HepG2 (cell line): ENCODE results near the gene CNOT1. TPM values are rescaled to one million over a fixed set of nuclear protein-coding genes. Genes with fewer than 3 reads are reported as not detected.

Source experiments
- ATAC-seq: fragments of 200-7000 bp; cut with Tn5 transposase; 3 replicates; pipeline ENCODE4 v1.9.1; 2020; ENCODE audit warnings: mild to moderate bottlenecking, moderate library complexity
- BruUV-seq: library from RNA; stranded (reverse); fragments of 400-500 nt; replicated peaks from 2 replicates; lab custom pipeline; 2021; lab: Mats Ljungman, UMichigan
- CTCF ChIA-PET: fragments of 300-600 bp; formaldehyde crosslinking; extraction: SDS; loops from one replicate; lab custom pipeline; 2021; ENCODE audit warnings: low total read pairs, inconsistent platforms, low intra/inter-chr PET ratio; lab: Yijun Ruan, JAX
- POLR2A ChIA-PET: fragments of 350-600 bp; sonication (Branson Sonifier 250); formaldehyde crosslinking; loops from one replicate; lab custom pipeline; 2020; ENCODE audit warnings: antibody characterized with exemption, inconsistent platforms; lab: Yijun Ruan, JAX
- DNase-seq: peaks from one replicate; pipeline ENCODE4 v3.0.0-alpha.2; 2015; ENCODE audit warnings: low spot score
- FAIRE-seq: peaks from 3 replicates; lab custom pipeline; 2011; peaks lifted over from hg19 to GRCh38; lab: Jason Lieb, UNC
- H2AFZ ChIP-seq: one replicate; pipeline ENCODE4 v1.6.1; 2011; ENCODE audit warnings: low read length, inconsistent platforms
- H3K27ac ChIP-seq: fragments of 300-600 bp; 3 replicates; pipeline ENCODE4 v1.8.0; 2011; ENCODE audit warnings: mixed run types, mild to moderate bottlenecking, mixed read lengths, low read length, inconsistent platforms; ENCODE audit not compliant: insufficient read depth; ENCODE audit errors: extremely low read length
- H3K27me3 ChIP-seq, 2 experiments: fragments of 200-600 bp in 1 of 2; 2 replicates in 1 of 2; 3 replicates in 1 of 2; pipeline versions ENCODE4 v1.6.0 to v1.8.0; 2011; ENCODE audit warnings: low read length in 2 of 2, mild to moderate bottlenecking in 2 of 2, moderate library complexity in 2 of 2, inconsistent platforms in 1 of 2; ENCODE audit not compliant: insufficient read depth in 2 of 2, control insufficient read depth in 1 of 2
- H3K36me3 ChIP-seq, 2 experiments: fragments of 200-600 bp in 1 of 2; replicated peaks in 1 of 2; 2 replicates in 1 of 2; 3 replicates in 1 of 2; pipeline versions ENCODE4 v1.5.1 to v1.8.0; 2011; ENCODE audit warnings: low read length in 2 of 2, inconsistent platforms in 1 of 2; ENCODE audit not compliant: insufficient read depth in 2 of 2, control insufficient read depth in 1 of 2
- H3K4me1 ChIP-seq: 2 replicates; pipeline ENCODE4 v1.5.1; 2012; ENCODE audit warnings: low read length, inconsistent platforms; ENCODE audit not compliant: insufficient read depth
- H3K4me2 ChIP-seq: 2 replicates; pipeline ENCODE4 v1.6.0; 2011; ENCODE audit warnings: low read depth, low read length, inconsistent platforms
- H3K4me3 ChIP-seq, 3 experiments: fragments of 200-600 bp in 1 of 3; sonication (generic), shearing (Covaris generic) in 1 of 3; replicated peaks in 1 of 3; 2 replicates each; pipeline ENCODE4 v1.5.1; 2011 to 2016; ENCODE audit warnings: low read length in 3 of 3, inconsistent platforms in 2 of 3, low read depth in 2 of 3, mild to moderate bottlenecking in 2 of 3, control low read depth in 1 of 3, mixed read lengths in 1 of 3; ENCODE audit not compliant: insufficient read depth in 1 of 3
- H3K79me2 ChIP-seq: one replicate; pipeline ENCODE4 v1.6.1; 2011; ENCODE audit warnings: low read length, inconsistent platforms; ENCODE audit not compliant: insufficient read depth
- H3K9ac ChIP-seq: 2 replicates; pipeline ENCODE4 v1.6.0; 2011; ENCODE audit warnings: mild to moderate bottlenecking, low read depth, low read length, inconsistent platforms; ENCODE audit not compliant: insufficient read depth
- H3K9me3 ChIP-seq: 2 replicates; pipeline ENCODE4 v1.5.1; 2012; ENCODE audit warnings: mild to moderate bottlenecking, low read length
- H4K20me1 ChIP-seq: 2 replicates; pipeline ENCODE4 v1.6.0; 2011; ENCODE audit warnings: inconsistent platforms, mild to moderate bottlenecking, low read length, moderate library complexity; ENCODE audit not compliant: insufficient read depth
- MAFK ChIP-seq, 2 experiments: IDR thresholded peaks in 1 of 2; conservative IDR thresholded peaks in 1 of 2; 2 replicates each; pipeline ENCODE4 v1.6.1; 2011; ENCODE audit warnings: improper control_type of control experiment in 2 of 2, low read length in 2 of 2
- PLSCR1 ChIP-seq: sonication (generic); formaldehyde crosslinking; IDR thresholded peaks from 2 replicates; pipeline ENCODE4 v1.5.0; 2020; ENCODE audit warnings: missing genetic modification reagents, mild to moderate bottlenecking, borderline replicate concordance
- REPIN1 ChIP-seq: sonication (generic); formaldehyde crosslinking; IDR thresholded peaks from 2 replicates; pipeline ENCODE4 v1.8.0; 2022; ENCODE audit warnings: missing genetic modification reagents, low read depth, mild to moderate bottlenecking, borderline replicate concordance
- ZBTB37 ChIP-seq: sonication (generic); formaldehyde crosslinking; IDR thresholded peaks from 2 replicates; pipeline ENCODE4 v1.4.0; 2020; ENCODE audit warnings: mild to moderate bottlenecking, missing genetic modification reagents
- ZBTB39 ChIP-seq: sonication (generic); formaldehyde crosslinking; IDR thresholded peaks from 2 replicates; pipeline ENCODE4 v1.5.0; 2020; ENCODE audit warnings: missing genetic modification reagents
- ZHX2 ChIP-seq, 2 experiments: sonication (generic) in 1 of 2; formaldehyde crosslinking in 1 of 2; IDR thresholded peaks; 2 replicates each; pipeline versions ENCODE4 v1.6.1 to v1.9.0; 2014 to 2022; ENCODE audit warnings: antibody characterized with exemption in 1 of 2, borderline replicate concordance in 1 of 2, inconsistent platforms in 1 of 2, low read depth in 1 of 2, missing genetic modification reagents in 1 of 2
- ZMYM4 ChIP-seq: sonication (generic); formaldehyde crosslinking; IDR thresholded peaks from 2 replicates; pipeline ENCODE4 v1.8.1; 2023; ENCODE audit warnings: mild to moderate bottlenecking, missing genetic modification reagents
- ZNF230 ChIP-seq: sonication (generic); formaldehyde crosslinking; IDR thresholded peaks from 2 replicates; pipeline ENCODE4 v1.4.0; 2020; ENCODE audit warnings: mild to moderate bottlenecking, missing genetic modification reagents
- ZNF253 ChIP-seq: sonication (generic); formaldehyde crosslinking; IDR thresholded peaks from 2 replicates; pipeline ENCODE4 v1.8.0; 2022; ENCODE audit warnings: mild to moderate bottlenecking, missing genetic modification reagents, borderline replicate concordance
- ZNF569 ChIP-seq: sonication (generic); formaldehyde crosslinking; IDR thresholded peaks from 2 replicates; pipeline ENCODE4 v1.5.0; 2020; ENCODE audit warnings: mild to moderate bottlenecking, missing genetic modification reagents, moderate library complexity, borderline replicate concordance
- WGBS: methylation state at CpG from one replicate; pipeline ENCODE4 v1.1.6; 2017; ENCODE audit warnings: low lambda C conversion rate; 5-methylcytosine and 5-hydroxymethylcytosine counted together
- in situ Hi-C: cut with HindIII; loops from 2 replicates; pipeline ENCODE4 v1.10.0; 2017; ENCODE audit warnings: low pct_unique_long_range_greater_than_20kb; ENCODE audit not compliant: extremely low pct_ligation_motif_present
- intact Hi-C: fragments of 100-400 bp; cut with micrococcal nuclease; formaldehyde crosslinking; loops from one replicate; pipeline ENCODE4 v1.10.0; 2022; ENCODE audit not compliant: unreplicated experiment
- polyA plus RNA-seq, 8 experiments: library from polyadenylated mRNA; depleted of rRNA in 3 of 8; stranded (reverse) in 7 of 8; unstranded in 1 of 8; fragments of >200 nt; fragmentation: Illumina TruSeq in 4 of 8; extraction: Trizol in 4 of 8; gene quantifications; 2 replicates each; pipeline versions ENCODE4 v1.2.1 to v1.2.3, GENCODE V29; 2011 to 2016; ENCODE audit warnings: low read depth in 4 of 8, missing spikeins in 1 of 8, mixed read lengths in 1 of 8; ENCODE audit not compliant: insufficient read depth in 1 of 8
- total RNA-seq, 5 experiments: library from RNA; depleted of rRNA; stranded (reverse); fragments of >200 nt; fragmentation: Illumina TruSeq; extraction: Trizol; gene quantifications; 2 replicates each; pipeline ENCODE4 v1.2.3, GENCODE V29; 2016; ENCODE audit warnings: low read depth in 1 of 5

Gene CNOT1
- total and polyA plus RNA-seq, 2 of the 13 experiments (the other 11 are each of a cell fraction or from before 2014, with no cell fraction given): 188 to 232 TPM

GRCh38 chr16:58515125-58515870, 114.3 kb downstream of the CNOT1 start, which contains the start of gene SETD6:
TSS of gene SETD6 (plus strand) at chr16:58515517. CDS start at chr16:58515538, 21 bp downstream.
- Histone ChIP-seq H3K27ac (peak within 1 kb of the TSS; percentile 76), H3K4me2 (peak within 1 kb of the TSS; percentile 86), H3K36me3 (peaks cover 13 to 35% of the 10 kb centered on the region in 2 experiments), H4K20me1 (peaks cover 12% of the 10 kb centered on the region), H3K27me3 (no peaks in the 10 kb centered on the region), H3K79me2 (peaks cover 5% of the 10 kb centered on the region), H3K9me3 (no peaks in the 10 kb centered on the region), H3K4me3 (peak within 1 kb of the TSS; percentile 58 to 91 (median 80)), H2AFZ (peak within 1 kb of the TSS; percentile 80), H3K4me1 (peaks cover 32% of the 10 kb centered on the region), H3K9ac (peak within 1 kb of the TSS; percentile 76)
- in situ Hi-C loops: loop anchor here (10.0 kb wide), 1 partner anchor 120 kb away; no protein-coding TSS in a partner anchor
- no TSS peak for BruUV-seq
- peak; percentile 86 for ATAC-seq
- ChIA-PET CTCF (no interaction called here), POLR2A (interaction anchor here (0.7 to 1.8 kb wide), 5 partner anchors 10 to 169 kb away, joined by 3 to 4 read pairs (median 3); partner anchors contain the start of gene SLC38A7)
- 1% methylated on average over 16 of the region's 80 CpGs for WGBS
- peak; percentile 83 for DNase-seq
- intact Hi-C loops: loop anchor here (10.0 kb wide), 1 partner anchor 50 kb away; no protein-coding TSS in a partner anchor
- peak; percentile 76 for FAIRE-seq
- TF ChIP-seq ZNF230 (CRISPR knock-in tag) (peak; percentile 98), ZBTB37 (no peak), ZBTB39 (0 out of 2 replicates have a peak, but pooled peaks have one; percentile 17), MAFK (conservative IDR thresholded peaks at IDR 0.05 in 1 of 2, IDR thresholded peaks at IDR 0.05 in 1 of 2; ENCODE audit: low read length in 2 of 2) (no peak), REPIN1 (CRISPR knock-in tag) (peak; percentile 83; the same call in 1 of the 2 replicates), ZNF253 (CRISPR knock-in tag) (peak; percentile 80), PLSCR1 (CRISPR knock-in tag) (peak; percentile 93; the same call in 1 of the 2 replicates), ZNF569 (CRISPR knock-in tag) (peak; percentile 95; the same call in 1 of the 2 replicates), ZMYM4 (CRISPR knock-in tag) (peak; percentile 78), ZHX2 (IDR thresholded peaks at IDR 0.05; ENCODE audit: low read depth) (peak; percentile 66), ZHX2 (CRISPR knock-in tag; IDR thresholded peaks at IDR 0.05; ENCODE audit: borderline replicate concordance) (peak; percentile 97)
